GM12892 (cell line): Measurements from ENCODE around the gene MALRD1.

ENCODE experiments used
- POLR2A ChIP-seq: IDR thresholded peaks from 2 replicates; pipeline ENCODE4 v1.6.1; 2011; ENCODE audit warnings: low read depth, low read length, control low read depth
- POLR2AphosphoS5 ChIP-seq: IDR thresholded peaks from 2 replicates; pipeline ENCODE4 v1.6.1; 2011; ENCODE audit warnings: low read depth, low read length, control low read depth

GRCh38 chr10:19616966-19617365 lies 568.4 kb downstream of the MALRD1 start:
- TF ChIP-seq POLR2A (no peak), POLR2AphosphoS5 (no peak)
